KMS-11 (cell line): ENCODE results near the gene RAD9A.

Experiments
- H2AFZ ChIP-seq: fragments of 200-600 bp; sonication (generic); 2 replicates; pipeline ENCODE4 v1.6.1; 2016; ENCODE audit warnings: antibody characterized with exemption, mixed run types, low read depth
- H3K27ac ChIP-seq: fragments of 200-600 bp; sonication (generic); 2 replicates; pipeline ENCODE4 v1.6.1; 2016; ENCODE audit warnings: mild to moderate bottlenecking, mixed run types
- H3K27me3 ChIP-seq: fragments of 200-600 bp; sonication (generic); 2 replicates; pipeline ENCODE4 v1.6.1; 2017; ENCODE audit warnings: mild to moderate bottlenecking, low read depth, mixed run types, moderate library complexity; ENCODE audit not compliant: insufficient read depth
- H3K36me3 ChIP-seq: fragments of 200-600 bp; sonication (generic); 2 replicates; pipeline ENCODE4 v1.6.1; 2017; ENCODE audit warnings: mild to moderate bottlenecking, mixed run types; ENCODE audit not compliant: insufficient read depth
- H3K4me1 ChIP-seq: fragments of 200-600 bp; sonication (generic); 2 replicates; pipeline ENCODE4 v1.6.1; 2016; ENCODE audit warnings: mild to moderate bottlenecking, low read depth, mixed run types; ENCODE audit not compliant: poor library complexity, severe bottlenecking
- H3K4me2 ChIP-seq: fragments of 200-600 bp; sonication (generic); 2 replicates; pipeline ENCODE4 v1.7.0; 2016; ENCODE audit warnings: mild to moderate bottlenecking, mixed run types
- H3K4me3 ChIP-seq: fragments of 200-600 bp; sonication (generic); IDR thresholded peaks from 2 replicates; pipeline ENCODE4 v1.6.1; 2017; ENCODE audit warnings: low read depth, low read length, mixed read lengths; ENCODE audit not compliant: insufficient read depth
- H3K79me2 ChIP-seq: fragments of 200-600 bp; sonication (generic); 2 replicates; pipeline ENCODE4 v1.6.1; 2016; ENCODE audit warnings: low read depth, mixed run types; ENCODE audit not compliant: insufficient read depth
- H3K9ac ChIP-seq: fragments of 200-600 bp; sonication (generic); 2 replicates; pipeline ENCODE4 v1.6.1; 2016; ENCODE audit warnings: mild to moderate bottlenecking, mixed run types
- H4K20me1 ChIP-seq: fragments of 200-600 bp; sonication (generic); 2 replicates; pipeline ENCODE4 v1.6.1; 2016; ENCODE audit warnings: mild to moderate bottlenecking, mixed run types; ENCODE audit not compliant: insufficient read depth
- CTCF ChIP-seq: fragments of 200-600 bp; sonication (generic); conservative IDR thresholded peaks from 2 replicates; pipeline ENCODE4 v1.6.1; 2017; ENCODE audit warnings: low read depth, mild to moderate bottlenecking, antibody characterized with exemption, low read length, moderate library complexity, mixed read lengths

The RAD9A gene

GRCh38 chr11:67376873-67377808 lies 14.6 kb upstream of the RAD9A start:
- no peak overlapping the region for H3K4me2 ChIP-seq
- no peaks in the 10 kb centered on the region for H3K79me2 ChIP-seq
- no peak for TF ChIP-seq CTCF
- H3K27me3 ChIP-seq: peaks cover 30% of the 10 kb centered on the region
- H3K4me3 ChIP-seq: no peak overlapping the region
- no peaks in the 10 kb centered on the region for H4K20me1 ChIP-seq
- H2AFZ ChIP-seq: no peak overlapping the region
- no peaks in the 10 kb centered on the region for H3K36me3 ChIP-seq
- H3K4me1 ChIP-seq: peaks cover 10% of the 10 kb centered on the region
- no peak overlapping the region for H3K27ac ChIP-seq
- no peak overlapping the region for H3K9ac ChIP-seq

- no peaks in the 10 kb centered on the region for H4K20me1 ChIP-seq
- H3K36me3 ChIP-seq: no peaks in the 10 kb centered on the region
- no peak overlapping the region for H3K9ac ChIP-seq
- H3K4me3 ChIP-seq: no peak overlapping the region
- no peak overlapping the region for H3K4me2 ChIP-seq
- TF ChIP-seq CTCF: no peak
- H3K27me3 ChIP-seq: peaks cover 31% of the 10 kb centered on the region
- no peak overlapping the region for H3K27ac ChIP-seq
- H2AFZ ChIP-seq: no peak overlapping the region
- H3K4me1 ChIP-seq: peaks cover 14% of the 10 kb centered on the region
- no peaks in the 10 kb centered on the region for H3K79me2 ChIP-seq
Measured at GRCh38 chr11:67378544-67378943, 13.2 kb upstream of the RAD9A start.

GRCh38 chr11:67379061-67380058 lies 12.4 kb upstream of the RAD9A start:
- Histone ChIP-seq H2AFZ (no peak overlapping the region), H3K27ac (no peak overlapping the region)

More at GRCh38 chr11:67379061-67380058, 12.4 kb upstream of the RAD9A start:
- no peak overlapping the region for H3K4me3 ChIP-seq
- H3K36me3 ChIP-seq: no peaks in the 10 kb centered on the region
- no peaks in the 10 kb centered on the region for H3K79me2 ChIP-seq
- H3K4me1 ChIP-seq: peaks cover 7% of the 10 kb centered on the region
- no peak overlapping the region for H3K4me2 ChIP-seq
- H3K27me3 ChIP-seq: peaks cover 38% of the 10 kb centered on the region
- H4K20me1 ChIP-seq: no peaks in the 10 kb centered on the region
- H3K9ac ChIP-seq: no peak overlapping the region
- no peak for TF ChIP-seq CTCF
